Measurements from ENCODE around the gene HPS4.
"Not testable (repeated sequence)": the region's sequence is repeated elsewhere in the genome, so short reads cannot be mapped to it uniquely, and the experiment has no call there.

HPS4 gene

GRCh38 chr22:26483439-26484359 lies at the start of gene HPS4, which contains the start of gene SRRD:
HPS4 (minus strand) TSS chr22:26483783; CDS start chr22:26481762, 2,021 bp downstream.
SRRD (plus strand) TSS chr22:26483877; CDS start chr22:26483891, 14 bp downstream.
- peak; percentile 88 for DNase-seq

GRCh38 chr22:26529345-26529744 lies 45.8 kb upstream of the HPS4 start:
- DNase-seq: no peak

GRCh38 chr22:26528518-26528917 lies 44.9 kb upstream of the HPS4 start:
- not testable (repeated sequence) for DNase-seq

GRCh38 chr22:26527574-26528465 lies 44.2 kb upstream of the HPS4 start:
- no peak for DNase-seq

GRCh38 chr22:26527167-26527566 lies 43.6 kb upstream of the HPS4 start:
- DNase-seq: no peak

- DNase-seq: no peak
Measured at GRCh38 chr22:26525946-26526564, 42.5 kb upstream of the HPS4 start.

- DNase-seq: no peak
Measured at GRCh38 chr22:26524870-26525269, 41.3 kb upstream of the HPS4 start.

GRCh38 chr22:26522592-26522991 lies 39.0 kb upstream of the HPS4 start:
- DNase-seq: no peak

- DNase-seq: no peak
Measured at GRCh38 chr22:26522012-26522411, 38.4 kb upstream of the HPS4 start.

GRCh38 chr22:26517429-26517828 lies 33.8 kb upstream of the HPS4 start:
- no peak for DNase-seq

- no peak for DNase-seq
Measured at GRCh38 chr22:26516503-26516902, 32.9 kb upstream of the HPS4 start.

- DNase-seq: no peak
Measured at GRCh38 chr22:26515931-26516330, 32.3 kb upstream of the HPS4 start.

- DNase-seq: no peak
Measured at GRCh38 chr22:26514419-26515161, 31.0 kb upstream of the HPS4 start.

- DNase-seq: no peak
Measured at GRCh38 chr22:26513838-26514237, 30.3 kb upstream of the HPS4 start.

GRCh38 chr22:26512149-26512793 lies 28.7 kb upstream of the HPS4 start, which contains the start of gene TFIP11:
TFIP11 (minus strand) TSS chr22:26512473; CDS start chr22:26510272, 2,201 bp downstream.
- DNase-seq: peak; percentile 91

- no peak for DNase-seq
Measured at GRCh38 chr22:26508148-26508547, 24.6 kb upstream of the HPS4 start.

- DNase-seq: no peak
Measured at GRCh38 chr22:26503758-26504157, 20.2 kb upstream of the HPS4 start.

GRCh38 chr22:26502688-26503561 lies 19.3 kb upstream of the HPS4 start:
- peak; percentile 35 for DNase-seq

- no peak for DNase-seq
Measured at GRCh38 chr22:26501996-26502395, 18.4 kb upstream of the HPS4 start.

- no peak for DNase-seq
Measured at GRCh38 chr22:26499188-26499703, 15.7 kb upstream of the HPS4 start.
